ENCODE results near the gene CELSR1. TPM values are rescaled to one million over a fixed set of nuclear protein-coding genes. Genes with fewer than 3 reads are reported as not detected.

The CELSR1 gene
- total RNA-seq, 1 experiment from 2014 or later = 30.7 TPM

DNA sequence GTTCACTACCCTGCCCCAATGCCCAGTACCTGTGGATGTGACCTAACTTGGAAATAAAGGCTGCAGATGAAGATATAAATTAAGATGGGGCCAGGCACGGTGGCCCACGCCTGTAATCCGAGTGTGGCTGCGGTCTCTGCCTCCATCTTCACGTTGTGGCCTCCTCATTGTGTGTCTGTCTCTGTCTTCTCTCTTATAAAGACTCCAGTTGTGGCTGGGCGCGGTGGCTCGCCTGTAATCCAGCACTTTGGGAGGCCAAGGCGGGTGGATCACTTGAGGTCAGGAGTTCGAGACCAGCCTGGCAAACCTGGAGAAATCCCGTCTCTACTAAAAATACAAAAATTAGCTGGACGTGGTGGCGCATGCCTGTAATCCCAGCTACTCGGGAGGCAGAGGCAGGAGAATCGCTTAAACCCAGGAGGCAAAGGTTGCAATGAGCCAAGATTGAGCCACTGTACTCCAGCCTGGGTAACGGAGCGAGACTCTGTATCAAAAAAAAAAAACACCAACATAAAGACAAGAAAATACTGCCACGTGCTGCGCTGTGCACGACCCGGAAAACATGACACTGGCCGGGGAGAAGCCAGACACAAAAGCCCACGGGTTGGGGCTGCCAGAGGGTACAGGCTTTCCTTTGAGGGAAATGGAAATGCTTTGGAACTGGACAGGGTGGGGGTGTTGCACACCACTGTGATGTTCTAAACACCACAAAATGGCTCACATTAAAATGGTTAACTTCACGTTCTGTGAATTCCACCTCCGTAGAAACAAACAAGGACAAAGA is 18.7 kb downstream of the CELSR1 start:
- Histone ChIP-seq H3K36me3 (ENCODE audit: control insufficient read depth, insufficient read depth, low read length) (no peaks in the 10 kb centered on the region), H3K27me3 (ENCODE audit: control insufficient read depth, insufficient read depth, low read length) (no peaks in the 10 kb centered on the region), H3K4me1 (ENCODE audit: control insufficient read depth, insufficient read depth, low read length) (no peaks in the 10 kb centered on the region), H3K27ac (ENCODE audit: low read length) (no peak overlapping the region), H3K4me3 (ENCODE audit: low read depth in 2 of 2, low read length in 2 of 2) (no peak overlapping the region), H3K9me3 (ENCODE audit: control insufficient read depth, insufficient read depth, low read depth, low read length) (no peaks in the 10 kb centered on the region)
- TF ChIP-seq SIN3A (IDR thresholded peaks at IDR 0.05; ENCODE audit: borderline replicate concordance, insufficient read depth, low read depth, low read length) (no peak), TCF7L2 (IDR thresholded peaks at IDR 0.05; ENCODE audit: low read depth, low read length) (no peak)
- TF ChIP-seq, protein P1, sequence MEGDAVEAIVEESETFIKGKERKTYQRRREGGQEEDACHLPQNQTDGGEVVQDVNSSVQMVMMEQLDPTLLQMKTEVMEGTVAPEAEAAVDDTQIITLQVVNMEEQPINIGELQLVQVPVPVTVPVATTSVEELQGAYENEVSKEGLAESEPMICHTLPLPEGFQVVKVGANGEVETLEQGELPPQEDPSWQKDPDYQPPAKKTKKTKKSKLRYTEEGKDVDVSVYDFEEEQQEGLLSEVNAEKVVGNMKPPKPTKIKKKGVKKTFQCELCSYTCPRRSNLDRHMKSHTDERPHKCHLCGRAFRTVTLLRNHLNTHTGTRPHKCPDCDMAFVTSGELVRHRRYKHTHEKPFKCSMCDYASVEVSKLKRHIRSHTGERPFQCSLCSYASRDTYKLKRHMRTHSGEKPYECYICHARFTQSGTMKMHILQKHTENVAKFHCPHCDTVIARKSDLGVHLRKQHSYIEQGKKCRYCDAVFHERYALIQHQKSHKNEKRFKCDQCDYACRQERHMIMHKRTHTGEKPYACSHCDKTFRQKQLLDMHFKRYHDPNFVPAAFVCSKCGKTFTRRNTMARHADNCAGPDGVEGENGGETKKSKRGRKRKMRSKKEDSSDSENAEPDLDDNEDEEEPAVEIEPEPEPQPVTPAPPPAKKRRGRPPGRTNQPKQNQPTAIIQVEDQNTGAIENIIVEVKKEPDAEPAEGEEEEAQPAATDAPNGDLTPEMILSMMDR (IDR thresholded peaks at IDR 0.05) = no peak
- intact Hi-C loops (cut with micrococcal nuclease; ENCODE audit: unreplicated experiment) = no loop called here
- BruUV-seq (replicated peaks) = no TSS peak
- ATAC-seq = no peak
- no peak for DNase-seq (ENCODE audit: low read depth, low spot score)
- ChIA-PET CTCF (no interaction called here), POLR2A (no interaction called here)
- in situ Hi-C loops (cut with HindIII; ENCODE audit: low pct_unique_long_range_greater_than_20kb, low sequenced_read_pairs) = no loop called here

- ChIA-PET CTCF (no interaction called here), POLR2A (no interaction called here)
- DNase-seq (ENCODE audit: low read depth, low spot score) (no peak), ATAC-seq (no peak)
- intact Hi-C loops (cut with micrococcal nuclease; ENCODE audit: unreplicated experiment) = no loop called here
- in situ Hi-C loops (cut with HindIII; ENCODE audit: low pct_unique_long_range_greater_than_20kb, low sequenced_read_pairs) = no loop called here
- no peaks in the 10 kb centered on the region for H3K9me3 ChIP-seq (ENCODE audit: control insufficient read depth, insufficient read depth, low read depth, low read length)
- TF ChIP-seq TCF7L2 (IDR thresholded peaks at IDR 0.05; ENCODE audit: low read depth, low read length) (no peak), SIN3A (IDR thresholded peaks at IDR 0.05; ENCODE audit: borderline replicate concordance, insufficient read depth, low read depth, low read length) (no peak)
- TF ChIP-seq, protein P1 (IDR thresholded peaks at IDR 0.05) = no peak
- TF ChIP-seq, protein P2, sequence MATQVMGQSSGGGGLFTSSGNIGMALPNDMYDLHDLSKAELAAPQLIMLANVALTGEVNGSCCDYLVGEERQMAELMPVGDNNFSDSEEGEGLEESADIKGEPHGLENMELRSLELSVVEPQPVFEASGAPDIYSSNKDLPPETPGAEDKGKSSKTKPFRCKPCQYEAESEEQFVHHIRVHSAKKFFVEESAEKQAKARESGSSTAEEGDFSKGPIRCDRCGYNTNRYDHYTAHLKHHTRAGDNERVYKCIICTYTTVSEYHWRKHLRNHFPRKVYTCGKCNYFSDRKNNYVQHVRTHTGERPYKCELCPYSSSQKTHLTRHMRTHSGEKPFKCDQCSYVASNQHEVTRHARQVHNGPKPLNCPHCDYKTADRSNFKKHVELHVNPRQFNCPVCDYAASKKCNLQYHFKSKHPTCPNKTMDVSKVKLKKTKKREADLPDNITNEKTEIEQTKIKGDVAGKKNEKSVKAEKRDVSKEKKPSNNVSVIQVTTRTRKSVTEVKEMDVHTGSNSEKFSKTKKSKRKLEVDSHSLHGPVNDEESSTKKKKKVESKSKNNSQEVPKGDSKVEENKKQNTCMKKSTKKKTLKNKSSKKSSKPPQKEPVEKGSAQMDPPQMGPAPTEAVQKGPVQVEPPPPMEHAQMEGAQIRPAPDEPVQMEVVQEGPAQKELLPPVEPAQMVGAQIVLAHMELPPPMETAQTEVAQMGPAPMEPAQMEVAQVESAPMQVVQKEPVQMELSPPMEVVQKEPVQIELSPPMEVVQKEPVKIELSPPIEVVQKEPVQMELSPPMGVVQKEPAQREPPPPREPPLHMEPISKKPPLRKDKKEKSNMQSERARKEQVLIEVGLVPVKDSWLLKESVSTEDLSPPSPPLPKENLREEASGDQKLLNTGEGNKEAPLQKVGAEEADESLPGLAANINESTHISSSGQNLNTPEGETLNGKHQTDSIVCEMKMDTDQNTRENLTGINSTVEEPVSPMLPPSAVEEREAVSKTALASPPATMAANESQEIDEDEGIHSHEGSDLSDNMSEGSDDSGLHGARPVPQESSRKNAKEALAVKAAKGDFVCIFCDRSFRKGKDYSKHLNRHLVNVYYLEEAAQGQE (IDR thresholded peaks at IDR 0.05; ENCODE audit: insufficient read depth in 1 of 2, low read depth in 2 of 2, low read length in 1 of 2) = no peak
- no TSS peak for BruUV-seq (replicated peaks)
- H3K4me3 ChIP-seq (ENCODE audit: low read depth in 2 of 2, low read length in 2 of 2) = no peak overlapping the region
- no peak overlapping the region for H3K27ac ChIP-seq (ENCODE audit: low read length)
- H3K36me3 ChIP-seq (ENCODE audit: control insufficient read depth, insufficient read depth, low read length) = no peaks in the 10 kb centered on the region
- H3K27me3 ChIP-seq (ENCODE audit: control insufficient read depth, insufficient read depth, low read length) = no peaks in the 10 kb centered on the region
- no peaks in the 10 kb centered on the region for H3K4me1 ChIP-seq (ENCODE audit: control insufficient read depth, insufficient read depth, low read length)
Measured at GRCh38 chr22:46518038-46518437, 19.4 kb downstream of the CELSR1 start.
